Natural killer cell (primary cell): ENCODE results near the gene HPS4. TPM values are rescaled to one million over a fixed set of nuclear protein-coding genes. Genes with fewer than 3 reads are reported as not detected.

Source experiments
- ATAC-seq, 3 donors: fragments of 150-1000 bp in 2 of 3; fragments of 200-7000 bp in 1 of 3; cut with Tn5 transposase; 1 replicate in 1 of 3; 2 replicates in 2 of 3; pipeline ENCODE4 v1.10.0; 2021; ENCODE audit warnings: mild to moderate bottlenecking in 2 of 3, moderate library complexity in 2 of 3
- DNase-seq, 2 donors: peaks; one replicate each; pipeline versions ENCODE4 v3.0.0 to v3.0.0-alpha.2; 2013 to 2021; ENCODE audit warnings: mixed read lengths in 1 of 2
- H3K27ac ChIP-seq: one replicate; pipeline ENCODE4 v1.5.1; 2013; ENCODE audit warnings: mild to moderate bottlenecking, low read length
- H3K27me3 ChIP-seq: one replicate; pipeline ENCODE4 v1.6.1; 2013; ENCODE audit warnings: low read length; ENCODE audit not compliant: control insufficient read depth, insufficient read depth
- H3K36me3 ChIP-seq: one replicate; pipeline ENCODE4 v1.6.1; 2013; ENCODE audit warnings: low read length; ENCODE audit not compliant: control insufficient read depth, insufficient read depth
- H3K4me1 ChIP-seq: one replicate; pipeline ENCODE4 v1.6.1; 2013; ENCODE audit warnings: low read length; ENCODE audit not compliant: control insufficient read depth, insufficient read depth
- H3K4me3 ChIP-seq: one replicate; pipeline ENCODE4 v1.5.1; 2013; ENCODE audit warnings: low read length
- H3K9me3 ChIP-seq: one replicate; pipeline ENCODE4 v1.6.1; 2013; ENCODE audit warnings: low read length; ENCODE audit not compliant: control insufficient read depth, insufficient read depth
- H3K27ac Mint-ChIP-seq, 2 donors: one replicate each; pipeline ENCODE4 v1.8.0; 2022; ENCODE audit warnings: mild to moderate bottlenecking in 2 of 2, mixed read lengths in 2 of 2, moderate library complexity in 1 of 2
- H3K27me3 Mint-ChIP-seq, 2 donors: one replicate each; pipeline ENCODE4 v1.8.0; 2022; ENCODE audit warnings: low read depth in 2 of 2, mixed read lengths in 2 of 2
- H3K36me3 Mint-ChIP-seq: one replicate; pipeline ENCODE4 v1.8.0; 2022; ENCODE audit warnings: mixed read lengths
- H3K4me1 Mint-ChIP-seq, 2 donors: one replicate each; pipeline ENCODE4 v1.8.0; 2022; ENCODE audit warnings: mixed read lengths in 2 of 2
- H3K4me3 Mint-ChIP-seq: one replicate; pipeline ENCODE4 v1.8.0; 2022; ENCODE audit warnings: mild to moderate bottlenecking, moderate library complexity, mixed read lengths
- H3K9me3 Mint-ChIP-seq, 2 donors: one replicate each; pipeline ENCODE4 v1.8.0; 2022; ENCODE audit warnings: mixed read lengths in 2 of 2
- CTCF ChIP-seq: fragments of 200-600 bp; IDR thresholded peaks from one replicate; pipeline ENCODE4 v1.8.0; 2022; ENCODE audit warnings: antibody characterized with exemption
- WGBS: methylation state at CpG from one replicate; pipeline ENCODE4 v1.1.7; 2013; ENCODE audit warnings: missing lambda C conversion rate; ENCODE audit not compliant: insufficient coverage; 5-methylcytosine and 5-hydroxymethylcytosine counted together
- intact Hi-C: fragments of 100-400 bp; cut with micrococcal nuclease; formaldehyde crosslinking; loops from one replicate; pipeline ENCODE4 v1.14.2; 2022
- total RNA-seq, 4 donors: library from RNA; stranded (reverse); fragments of 120-200 nt in 1 of 4; gene quantifications; one replicate each; pipeline versions ENCODE4 v1.2.3 to v1.2.4, GENCODE V29; 2013 to 2022

HPS4 gene
- total RNA-seq, 3 donors from 2014 or later (not counting 1 experiment from before 2014, with no cell fraction given): 44.8 to 53.6 (median 50.7) TPM

GRCh38 chr22:26432619-26433311 is 50.8 kb downstream of the HPS4 start:
- intact Hi-C loops: no loop called here
- Histone ChIP-seq H3K9me3 (no peaks in the 10 kb centered on the region), H3K4me1 (peaks cover 29% of the 10 kb centered on the region), H3K4me3 (no peak overlapping the region), H3K27ac (no peak overlapping the region), H3K27me3 (no peaks in the 10 kb centered on the region), H3K36me3 (peaks cover 9% of the 10 kb centered on the region)
- H3K36me3 Mint-ChIP-seq: peaks cover 7% of the 10 kb centered on the region
- H3K4me1 Mint-ChIP-seq: peaks cover 24 to 41% of the 10 kb centered on the region in 2 donors
- no peak for TF ChIP-seq CTCF
- no peaks in the 10 kb centered on the region for H3K9me3 Mint-ChIP-seq
- WGBS: 94% methylated on average over 2 of the region's 3 CpGs
- DNase-seq (no peak), ATAC-seq (no peak)
- no peak overlapping the region for H3K4me3 Mint-ChIP-seq
- H3K27ac Mint-ChIP-seq: no peak overlapping the region
- no peaks in the 10 kb centered on the region for H3K27me3 Mint-ChIP-seq

- Histone ChIP-seq H3K4me3 (no peak overlapping the region), H3K27me3 (no peaks in the 10 kb centered on the region), H3K27ac (no peak overlapping the region), H3K9me3 (no peaks in the 10 kb centered on the region), H3K36me3 (peaks cover 9% of the 10 kb centered on the region), H3K4me1 (peaks cover 27% of the 10 kb centered on the region)
- Mint-ChIP-seq H3K36me3 (peaks cover 7% of the 10 kb centered on the region), H3K4me1 (peaks cover 24 to 46% of the 10 kb centered on the region in 2 donors), H3K9me3 (no peaks in the 10 kb centered on the region), H3K27me3 (peaks cover 0 to 3% of the 10 kb centered on the region in 2 donors), H3K27ac (no peak overlapping the region), H3K4me3 (peak overlapping the region; percentile 49)
- TF ChIP-seq CTCF: no peak
- ATAC-seq: no peak
- intact Hi-C loops: no loop called here
- DNase-seq: no peak
- WGBS: 93% methylated on average over 13 of the region's 13 CpGs
Measured at GRCh38 chr22:26431261-26431995, 52.2 kb downstream of the HPS4 start.

- Mint-ChIP-seq H3K27me3 (peaks cover 0 to 3% of the 10 kb centered on the region in 2 donors), H3K4me3 (peak overlapping the region; percentile 73), H3K36me3 (peaks cover 7% of the 10 kb centered on the region), H3K27ac (peak overlapping the region; percentile 31 to 62), H3K4me1 (peaks cover 18 to 38% of the 10 kb centered on the region in 2 donors), H3K9me3 (no peaks in the 10 kb centered on the region)
- ATAC-seq (no peak), DNase-seq (peak in 1 of 2 donors; percentile 11)
- intact Hi-C loops: no loop called here
- no peaks in the 10 kb centered on the region for H3K9me3 ChIP-seq
- 91% methylated on average over 2 of the region's 2 CpGs for WGBS
- no peak for TF ChIP-seq CTCF
- no peaks in the 10 kb centered on the region for H3K27me3 ChIP-seq
- H3K27ac ChIP-seq: no peak overlapping the region
- H3K4me1 ChIP-seq: peaks cover 27% of the 10 kb centered on the region
- H3K36me3 ChIP-seq: peaks cover 9% of the 10 kb centered on the region
- H3K4me3 ChIP-seq: no peak overlapping the region
Measured at GRCh38 chr22:26430600-26430999, 53.0 kb downstream of the HPS4 start.
